GDM1 (cell line): ENCODE data around the gene PKP4.

ENCODE experiments used
- DNase-seq: peaks from one replicate; lab custom pipeline; 2025; lab: John Stamatoyannopoulos, UW

The PKP4 gene

DNA sequence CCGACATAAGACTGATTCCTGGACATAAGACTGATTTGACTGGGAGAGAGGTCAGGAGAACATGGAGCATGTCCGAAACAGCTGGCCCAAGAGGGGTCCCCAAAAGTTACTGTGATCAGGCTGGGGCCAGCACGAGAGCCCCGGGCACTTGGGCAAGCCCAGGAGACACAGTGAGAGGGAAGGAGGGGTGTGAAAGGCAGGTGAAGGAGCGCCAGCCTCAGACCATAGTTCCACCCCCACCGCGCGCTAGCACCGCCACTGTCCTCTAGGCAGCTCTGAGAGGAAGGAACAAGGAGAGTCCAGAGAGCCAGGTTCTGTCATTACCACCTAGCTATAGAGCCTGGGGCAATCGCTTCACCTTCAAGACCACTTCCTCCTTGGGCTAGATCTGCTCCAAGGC, 260.2 kb downstream of the PKP4 start:
- DNase-seq, result no peak

DNA sequence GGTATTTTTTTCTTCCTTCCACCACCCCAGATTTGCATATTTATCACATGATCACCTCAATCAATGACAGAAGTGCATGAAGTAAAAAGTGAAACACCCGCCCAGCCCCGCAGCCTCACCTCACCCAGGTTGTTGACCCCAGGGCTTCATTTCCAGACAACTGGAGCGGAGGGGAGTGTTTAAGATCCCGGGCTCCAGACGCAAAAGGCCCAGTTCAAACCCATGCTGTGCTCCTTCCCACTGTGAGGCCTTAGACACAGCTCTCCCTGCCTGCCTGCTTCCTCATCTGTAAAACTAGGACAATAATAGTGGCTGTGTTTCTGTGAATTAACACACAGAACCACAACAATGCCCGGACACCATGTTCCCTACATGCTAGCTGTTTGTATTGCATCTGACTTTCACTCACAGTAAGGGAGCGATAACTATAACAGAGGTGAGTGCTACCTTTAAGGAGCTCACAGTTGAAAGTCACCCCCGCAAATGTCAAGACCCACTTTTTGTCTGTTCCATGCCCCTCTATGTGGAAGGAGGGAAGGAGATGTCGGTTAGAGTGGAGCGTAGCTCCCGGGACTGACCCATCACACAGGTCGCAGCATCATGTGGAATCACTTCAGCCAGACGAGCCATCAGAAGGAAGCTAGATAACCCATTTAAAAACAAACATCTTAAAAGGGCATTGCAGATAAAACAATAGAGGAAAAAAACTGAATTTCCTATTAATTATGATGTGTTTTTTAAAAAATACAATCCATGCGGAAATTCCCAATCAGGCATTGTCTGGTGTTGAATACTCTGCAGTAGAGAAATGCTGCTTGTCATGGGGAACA, 260.8 kb downstream of the PKP4 start:
- no peak for DNase-seq

DNA sequence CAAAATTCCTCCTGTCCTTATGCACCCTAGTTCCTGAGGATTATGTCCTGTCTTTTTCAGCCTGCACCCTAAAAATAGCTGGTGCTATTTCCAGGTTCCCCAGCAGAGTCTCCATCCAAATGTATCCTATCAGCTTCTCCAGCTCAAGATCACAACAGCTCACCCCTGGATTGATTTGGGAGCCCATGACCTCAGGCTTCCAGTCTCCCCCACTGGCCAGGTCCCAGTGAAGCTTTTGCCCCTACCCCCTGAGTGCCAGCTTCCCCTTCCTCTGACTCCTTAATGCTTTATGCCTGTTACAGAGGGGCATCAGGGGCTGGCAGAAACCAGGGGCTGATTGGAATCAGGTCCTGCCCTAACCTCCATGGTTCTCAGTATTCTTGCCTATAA, 261.4 kb downstream of the PKP4 start:
- DNase-seq, result no peak

DNA sequence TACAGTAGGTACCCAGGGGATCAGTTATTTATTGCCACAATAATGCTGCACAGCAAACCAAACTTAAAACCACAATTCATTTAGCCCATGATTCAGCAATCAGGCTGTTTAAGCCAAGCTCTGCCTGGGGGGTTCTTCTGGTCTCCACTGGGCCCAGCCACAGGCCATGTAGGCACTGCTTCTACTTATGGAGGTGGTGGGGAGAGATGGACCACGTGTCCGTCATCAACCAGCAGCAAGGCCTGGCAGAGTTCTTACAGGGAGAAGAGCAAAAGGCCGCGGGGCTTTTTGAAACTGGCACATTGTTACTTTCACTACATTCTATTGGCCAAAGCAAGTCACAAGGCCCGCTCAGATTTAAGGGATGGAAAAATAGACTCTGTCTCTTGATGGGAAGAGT, 262.1 kb downstream of the PKP4 start:
- no peak for DNase-seq

DNA sequence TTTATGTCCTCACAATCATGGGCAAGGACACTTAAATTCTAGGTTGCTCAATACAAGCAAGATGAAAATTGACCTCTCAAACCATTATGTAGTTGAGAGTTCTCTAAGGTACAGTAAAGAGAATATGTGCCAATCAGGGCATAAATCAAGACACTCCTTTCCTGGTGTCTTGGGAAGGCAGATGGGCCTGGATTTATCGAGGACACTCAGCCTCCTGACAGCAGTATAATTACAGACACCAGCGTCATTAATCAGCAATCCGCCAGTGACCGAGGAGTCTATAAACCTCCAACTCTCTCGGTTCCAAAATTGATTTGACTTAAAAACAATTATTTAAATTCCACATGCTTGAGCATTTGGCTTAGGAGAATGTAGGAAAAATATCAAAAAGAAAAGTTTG, 262.7 kb downstream of the PKP4 start:
- no peak for DNase-seq

DNA sequence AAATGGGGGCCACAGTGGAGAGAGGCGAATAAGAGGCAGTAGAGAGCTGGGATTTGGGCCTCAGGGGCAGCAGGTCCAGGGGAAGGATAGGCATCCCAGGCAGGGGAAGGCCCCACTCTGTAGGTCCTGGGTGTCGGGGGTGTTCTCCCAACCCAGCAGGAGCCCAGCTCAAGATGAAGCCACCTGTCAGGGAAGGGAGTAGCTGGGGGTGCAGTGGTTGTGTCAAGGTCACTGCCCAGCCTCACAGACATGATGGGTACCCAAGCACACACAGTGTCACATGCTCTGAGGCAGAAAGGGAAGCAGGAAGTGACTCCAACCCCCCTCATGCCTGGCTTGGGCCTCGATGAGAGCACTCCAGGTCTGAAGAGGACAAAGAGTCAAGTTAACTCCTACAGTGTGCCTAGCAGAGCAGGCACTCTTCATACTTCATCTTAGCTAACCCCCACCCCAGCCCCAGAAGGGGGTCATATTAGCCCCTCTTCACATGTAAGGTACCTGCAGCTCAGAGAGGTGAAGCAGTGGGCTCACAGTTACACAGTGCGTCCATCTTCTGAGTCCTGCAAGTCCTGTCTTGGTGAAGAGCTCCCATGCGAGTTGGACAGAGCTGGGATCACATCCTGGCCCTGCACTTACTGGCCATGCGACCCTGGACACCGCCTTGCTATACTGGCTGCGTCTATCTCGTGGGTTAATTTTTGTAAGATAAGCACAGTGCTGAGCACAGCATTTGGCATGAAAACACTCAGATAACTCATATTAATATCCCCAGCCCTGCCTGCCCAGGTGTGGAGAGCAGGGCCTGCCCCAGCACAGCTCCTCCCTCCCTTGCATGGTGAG, 265.7 kb downstream of the PKP4 start:
- no peak for DNase-seq

DNA sequence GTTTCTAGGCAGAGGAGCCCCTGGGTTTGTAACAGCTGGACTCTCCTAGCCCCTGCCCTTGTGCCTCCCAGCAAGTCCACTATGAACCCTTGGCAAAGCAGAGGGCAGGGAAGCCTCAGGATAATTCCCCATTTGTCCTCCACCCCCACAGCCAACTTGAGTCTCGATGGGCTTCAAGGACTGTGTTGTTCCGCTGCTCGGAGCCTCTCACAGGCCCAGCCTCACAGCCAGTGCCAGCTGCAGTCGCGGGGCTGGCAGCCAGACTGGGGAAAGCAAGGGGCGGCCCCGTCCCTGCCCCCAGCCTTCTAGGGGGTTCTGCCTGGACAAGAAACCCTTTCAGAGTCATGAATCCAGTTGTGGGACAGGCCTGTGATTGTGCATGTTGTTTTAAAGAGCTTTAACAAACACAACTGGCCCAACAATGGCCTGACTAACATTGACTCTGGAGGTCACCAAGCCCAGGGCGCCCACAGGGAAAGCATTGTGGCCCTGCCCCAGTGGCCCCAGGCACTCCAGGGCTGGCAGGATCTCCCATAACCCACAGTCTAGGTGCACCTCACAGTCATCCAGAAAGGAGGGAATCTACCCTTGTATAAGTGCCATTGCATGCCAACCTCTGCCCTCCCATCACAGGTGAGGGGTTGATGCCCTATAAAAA, 266.6 kb downstream of the PKP4 start:
- DNase-seq, result no peak

DNA sequence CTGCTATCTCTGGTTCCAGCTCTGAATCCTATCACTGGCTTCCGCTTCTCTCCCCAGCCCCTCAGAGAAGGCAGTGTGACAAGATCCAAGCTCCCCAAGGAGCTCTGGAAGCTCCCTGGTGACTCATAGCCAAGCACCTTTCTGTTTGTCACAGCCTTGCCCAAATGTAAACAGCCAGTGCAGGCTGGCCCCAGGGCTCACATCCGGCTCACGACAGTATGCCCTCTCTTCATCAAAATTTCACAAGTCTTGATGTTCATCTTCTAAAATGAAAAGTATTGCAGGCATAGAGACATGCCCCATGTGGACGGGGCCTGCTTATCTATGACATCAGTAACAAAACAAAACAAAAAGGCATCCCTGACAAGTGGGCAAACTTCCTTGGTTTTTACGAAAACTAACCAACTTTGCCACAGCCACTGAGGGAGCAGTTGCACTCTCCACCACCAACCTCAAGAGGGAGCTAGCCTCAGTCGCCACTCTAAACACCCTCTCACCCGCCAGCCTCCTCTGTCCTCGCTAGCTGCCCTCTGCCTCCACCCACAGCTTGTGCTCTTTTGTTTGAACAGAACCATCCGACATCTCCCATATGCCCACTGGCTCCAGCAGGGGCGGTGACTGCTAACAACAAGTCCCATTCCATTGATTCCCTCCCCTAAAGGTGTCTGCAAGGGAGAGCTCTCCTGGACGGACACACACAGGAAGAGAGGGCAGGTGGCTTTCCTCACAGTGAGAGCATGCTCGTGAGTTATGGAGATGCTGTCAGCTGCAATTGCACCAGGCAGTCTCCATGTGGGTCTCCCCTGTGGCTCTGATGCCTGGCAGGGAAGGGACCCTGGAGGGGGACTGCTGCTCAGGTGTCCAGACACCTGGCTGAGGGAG, 267.4 kb downstream of the PKP4 start:
- no peak for DNase-seq

DNA sequence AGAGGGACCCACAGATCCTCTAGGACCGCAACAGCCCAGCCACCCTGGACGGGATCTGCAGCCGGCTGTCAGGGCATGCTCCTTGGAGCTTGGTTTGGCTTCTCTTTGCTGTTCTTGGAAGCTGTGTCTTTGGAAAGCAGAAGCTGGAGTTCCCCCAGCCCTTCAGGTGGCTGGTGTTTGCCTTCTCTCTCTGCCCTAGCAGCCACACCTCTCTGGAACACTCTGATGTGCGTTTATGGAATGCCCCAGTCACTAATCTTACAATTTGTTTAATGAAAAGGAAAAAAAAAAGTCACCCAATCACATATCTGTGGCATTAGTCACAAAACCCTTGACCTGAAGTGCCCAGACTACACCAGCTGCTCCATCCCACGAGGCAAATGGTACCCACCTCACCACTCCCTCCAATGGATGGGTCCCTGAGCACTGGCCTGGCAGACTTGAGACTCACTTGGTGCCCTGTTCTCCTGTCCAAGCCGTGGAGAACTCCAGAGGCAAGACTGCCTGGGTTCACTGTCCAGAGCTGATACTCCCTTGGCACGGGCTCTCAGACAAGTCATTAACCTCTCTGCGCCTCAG, 268.1 kb downstream of the PKP4 start:
- no peak for DNase-seq

DNA sequence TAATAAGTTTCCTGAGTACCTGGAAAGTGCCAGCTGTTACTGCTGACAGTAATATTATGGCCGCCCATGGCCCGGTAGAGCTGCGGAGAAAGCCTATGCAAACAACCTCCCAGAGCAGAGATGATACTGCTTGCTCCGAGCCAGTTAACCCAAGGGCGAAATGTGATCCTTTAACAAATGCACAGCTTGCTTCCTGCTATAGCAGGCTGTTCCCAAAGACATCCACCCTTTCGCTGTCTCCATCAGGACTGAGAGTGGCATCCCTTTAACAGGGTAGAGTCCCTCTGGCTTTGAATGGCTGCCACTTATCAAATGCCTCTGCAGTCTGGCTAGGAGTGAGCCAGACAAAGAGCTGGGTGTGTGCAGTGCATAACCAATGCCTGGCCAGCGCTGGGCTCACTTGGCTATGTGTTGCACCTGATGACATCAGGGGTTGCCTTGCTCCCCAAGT, 268.7 kb downstream of the PKP4 start:
- no peak for DNase-seq

DNA sequence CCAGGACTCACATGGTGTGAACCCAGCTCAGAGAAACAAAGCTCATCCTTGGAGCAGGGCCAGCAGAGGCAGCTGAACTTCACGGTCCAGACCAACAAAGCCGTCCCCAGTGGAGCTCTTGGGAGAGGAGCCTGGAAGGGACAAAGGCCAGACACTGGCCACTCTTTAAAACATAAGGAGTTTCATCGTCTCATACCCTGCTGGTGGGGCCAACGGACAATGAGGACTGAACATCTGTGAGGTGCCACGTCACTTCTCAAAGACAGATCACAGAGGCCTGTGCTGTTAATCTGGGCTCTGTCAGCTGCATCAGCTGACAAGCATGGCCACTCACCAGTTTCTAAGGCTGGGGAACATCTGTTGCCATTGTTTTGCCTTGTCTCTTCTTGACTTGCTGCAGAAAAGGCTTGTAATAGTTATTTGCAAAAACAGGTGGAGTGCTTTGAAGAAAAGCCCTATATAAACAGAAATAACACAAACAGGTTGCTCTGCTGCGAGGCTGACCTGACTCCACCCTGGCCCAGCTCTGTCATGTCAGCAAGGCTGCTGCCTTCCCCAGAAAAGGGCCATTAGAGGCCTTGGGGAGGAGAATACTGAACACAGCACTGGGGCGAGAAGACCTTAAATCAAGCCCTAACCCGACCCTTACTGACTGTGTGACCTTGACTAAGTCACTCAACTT, 270.3 kb downstream of the PKP4 start:
- no peak for DNase-seq

DNA sequence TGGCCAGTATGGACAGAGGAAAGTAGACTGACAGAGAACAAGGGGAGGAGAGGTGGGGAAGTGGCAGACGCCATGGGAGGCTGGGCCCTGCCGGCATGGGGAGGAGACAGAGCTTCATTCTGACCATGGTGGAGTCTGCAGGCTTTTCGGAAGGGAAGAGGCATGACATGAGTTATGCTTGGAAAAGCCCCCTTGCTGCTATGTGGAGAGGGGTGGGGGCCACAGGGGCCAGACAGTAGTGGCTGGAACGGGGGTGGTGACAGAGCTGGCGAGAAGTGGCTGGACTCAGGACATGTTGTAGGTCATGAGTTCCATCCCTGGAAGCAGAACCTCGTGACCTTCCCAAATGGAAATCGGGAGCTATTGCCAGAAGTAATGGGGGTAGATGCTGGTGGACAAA, 271.7 kb downstream of the PKP4 start:
- no peak for DNase-seq

DNA sequence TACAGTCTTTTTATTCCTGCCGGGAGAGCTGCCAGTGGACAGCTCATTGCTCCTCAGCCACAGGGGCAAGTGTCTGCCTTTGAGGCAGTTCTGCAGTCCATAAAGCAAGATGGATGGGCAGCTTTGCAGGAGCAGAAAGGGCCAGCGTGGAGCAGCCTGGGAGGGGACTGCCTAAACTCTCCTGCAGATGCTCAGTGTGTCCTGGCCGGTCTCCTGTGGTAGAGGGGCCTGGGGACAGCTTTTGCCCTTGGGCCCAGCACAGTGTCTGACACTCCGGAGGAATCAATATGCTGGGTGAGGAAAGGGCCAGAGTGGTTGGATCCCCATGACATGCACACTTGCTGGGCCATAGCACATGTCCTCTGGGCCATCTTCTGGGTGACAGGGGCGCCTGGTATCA, 272.7 kb downstream of the PKP4 start:
- no peak for DNase-seq

DNA sequence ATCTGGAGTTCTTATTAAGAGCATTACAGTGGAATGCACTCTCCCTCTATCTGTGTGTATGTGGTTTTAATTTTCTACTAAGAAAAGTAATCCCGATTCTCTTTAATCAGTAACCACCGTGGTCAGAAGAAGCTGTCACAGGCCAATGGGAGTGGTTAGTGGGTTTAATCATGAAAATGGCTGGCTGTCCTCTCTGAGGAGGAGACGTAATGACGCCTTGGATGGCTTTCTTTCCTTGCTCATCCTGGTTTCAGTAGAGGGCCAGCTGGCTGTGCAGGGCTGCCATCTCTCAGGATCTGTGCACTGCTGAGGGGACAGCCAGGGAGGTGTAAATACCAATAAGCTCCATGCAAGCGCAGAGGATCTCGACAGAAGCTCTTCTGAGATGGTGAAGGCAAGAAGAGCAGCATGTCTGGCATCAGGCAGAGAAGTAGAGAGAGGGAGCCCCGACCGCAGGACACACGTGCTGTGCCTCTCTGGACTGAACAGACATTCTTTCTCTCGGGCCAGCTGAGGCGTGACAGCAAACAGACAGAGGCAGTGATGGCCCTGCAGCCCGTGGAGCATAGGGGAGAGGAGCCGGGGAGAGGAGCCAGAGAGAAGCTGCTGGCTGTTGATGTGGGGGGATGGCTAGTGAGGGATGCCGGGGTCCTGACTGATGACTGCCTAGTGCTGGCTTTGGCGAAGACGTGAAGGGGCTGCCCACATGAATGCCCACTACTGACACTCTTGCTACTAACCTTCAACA, 273.3 kb downstream of the PKP4 start:
- DNase-seq, result no peak

DNA sequence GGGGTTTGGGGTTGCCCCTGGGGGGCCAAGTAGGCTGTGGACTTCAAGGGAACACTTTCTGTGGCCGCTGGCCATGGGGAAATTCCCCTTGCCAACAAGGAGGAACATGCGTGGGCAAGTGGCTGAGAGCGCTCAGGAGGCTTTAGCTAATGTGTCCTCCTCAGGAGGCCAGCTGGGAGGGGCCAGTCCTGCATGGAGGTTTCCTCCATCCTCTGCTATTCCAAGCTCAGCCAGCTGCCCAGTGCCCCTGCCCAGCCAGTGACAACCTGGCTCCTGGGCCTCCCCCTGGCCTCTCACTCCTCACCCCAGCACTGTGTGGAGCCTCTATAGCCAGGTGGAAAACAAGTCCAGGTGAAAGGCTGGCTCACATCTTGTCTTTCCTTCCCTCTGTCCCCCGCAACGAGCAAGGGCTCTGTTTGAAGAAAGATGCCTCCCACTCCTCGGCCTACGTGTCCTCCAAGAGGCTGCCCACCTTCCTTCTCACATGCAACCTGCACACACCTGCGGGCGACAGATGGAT, 273.9 kb downstream of the PKP4 start:
- DNase-seq, result no peak

DNA sequence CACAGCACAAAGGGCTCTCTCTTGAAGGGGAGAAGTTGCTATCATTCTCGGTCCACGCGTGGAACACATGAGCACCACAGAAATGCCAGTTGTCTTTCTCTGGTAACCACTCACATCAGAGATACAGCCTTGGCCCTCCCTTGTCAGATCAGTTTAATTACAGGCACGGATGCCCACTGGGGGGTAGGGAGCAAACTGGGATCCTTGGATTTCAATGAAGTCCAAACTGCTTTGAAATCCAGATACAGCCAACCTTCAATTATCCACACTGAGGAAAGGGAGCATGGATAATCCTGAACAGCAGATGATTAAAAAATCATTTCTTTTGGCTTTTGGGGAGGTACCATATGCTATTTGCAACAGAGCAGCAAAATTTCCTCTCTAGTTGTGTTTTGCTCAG, 274.6 kb downstream of the PKP4 start:
- DNase-seq, result no peak
